HCT116 (cell line): ENCODE data around the gene ERBB4. TPM values are rescaled to one million over a fixed set of nuclear protein-coding genes. Genes with fewer than 3 reads are reported as not detected.

ENCODE experiments used
- ATAC-seq: fragments of 200-7000 bp; cut with Tn5 transposase; 2 replicates; pipeline ENCODE4 v1.9.1; 2020; ENCODE audit warnings: mild to moderate bottlenecking, moderate library complexity
- BruUV-seq: library from RNA; stranded (reverse); fragments of 400-500 nt; replicated peaks from 2 replicates; lab custom pipeline; 2021; lab: Mats Ljungman, UMichigan
- CTCF ChIA-PET: fragments of 300-600 bp; sonication (Branson Sonifier 250); formaldehyde crosslinking; loops from one replicate; lab custom pipeline; 2021; ENCODE audit warnings: antibody characterized with exemption; lab: Charles Lee
- POLR2A ChIA-PET: fragments of 300-600, 350-600 bp; sonication (Branson Sonifier 250); formaldehyde crosslinking; loops from one replicate; lab custom pipeline; 2021; ENCODE audit warnings: antibody characterized with exemption; lab: Charles Lee
- RAD21 ChIA-PET, 2 experiments: fragments of 300-600 bp; sonication (Branson Sonifier 250); formaldehyde crosslinking; loops; one replicate each; lab custom pipeline; 2023; ENCODE audit warnings: low total read pairs in 2 of 2; ENCODE audit not compliant: uncharacterized antibody in 2 of 2, unreplicated experiment in 2 of 2, low non-redundant PET in 1 of 2; lab: Charles Lee
- DNase-seq: peaks from one replicate; pipeline ENCODE4 v3.0.0-alpha.2; 2010; ENCODE audit warnings: low read depth, low spot score
- H2AFZ ChIP-seq: fragments of 200-600 bp; shearing (Covaris generic), sonication (generic); 2 replicates; pipeline ENCODE4 v1.6.1; 2017; ENCODE audit warnings: low read depth, mixed run types, mixed read lengths, antibody characterized with exemption, low read length; ENCODE audit not compliant: poor library complexity, severe bottlenecking
- H3K27ac ChIP-seq: 2 replicates; pipeline ENCODE4 v1.5.1; 2012; ENCODE audit warnings: low read depth, low read length
- H3K27me3 ChIP-seq: fragments of 200-600 bp; sonication (generic); 2 replicates; pipeline ENCODE4 v1.6.1; 2016; ENCODE audit warnings: mixed run types, low read length, mixed read lengths; ENCODE audit not compliant: insufficient read depth
- H3K36me3 ChIP-seq, 2 experiments: fragments of 200-500 bp in 1 of 2; fragments of 200-600 bp in 1 of 2; sonication (Bioruptor generic) in 1 of 2; sonication (generic) in 1 of 2; 2 replicates each; pipeline versions ENCODE4 v1.5.1 to v1.6.1; 2014 to 2016; ENCODE audit warnings: low read length in 2 of 2, inconsistent platforms in 1 of 2, mixed read lengths in 1 of 2, mixed run types in 1 of 2; ENCODE audit not compliant: insufficient read depth in 2 of 2, control insufficient read depth in 1 of 2
- H3K4me1 ChIP-seq, 2 experiments: fragments of 200-600 bp in 1 of 2; sonication (generic) in 1 of 2; 2 replicates each; pipeline versions ENCODE4 v1.5.1 to v1.6.1; 2012 to 2017; ENCODE audit warnings: low read length in 2 of 2, inconsistent platforms in 1 of 2, mild to moderate bottlenecking in 1 of 2, mixed read lengths in 1 of 2, mixed run types in 1 of 2, moderate library complexity in 1 of 2; ENCODE audit not compliant: insufficient read depth in 2 of 2, control insufficient read depth in 1 of 2
- H3K4me2 ChIP-seq: fragments of 200-600 bp; sonication (generic); 2 replicates; pipeline ENCODE4 v1.6.1; 2017; ENCODE audit warnings: mixed run types, low read length, mixed read lengths
- H3K4me3 ChIP-seq, 2 experiments: fragments of 200-600 bp in 1 of 2; sonication (generic) in 1 of 2; replicated peaks in 1 of 2; 2 replicates each; pipeline ENCODE4 v1.5.1; 2011 to 2016; ENCODE audit warnings: low read length in 2 of 2, control low read depth in 1 of 2, low read depth in 1 of 2, mild to moderate bottlenecking in 1 of 2, mixed read lengths in 1 of 2, mixed run types in 1 of 2
- H3K79me2 ChIP-seq: fragments of 200-600 bp; sonication (generic); 2 replicates; pipeline ENCODE4 v1.6.1; 2017; ENCODE audit warnings: mild to moderate bottlenecking, mixed run types, low read length, moderate library complexity, mixed read lengths; ENCODE audit not compliant: insufficient read depth
- H3K9ac ChIP-seq: fragments of 200-600 bp; sonication (generic); 2 replicates; pipeline ENCODE4 v1.6.1; 2016; ENCODE audit warnings: low read length, mixed read lengths
- H3K9me2 ChIP-seq: fragments of 200-600 bp; sonication (generic), shearing (Covaris generic); 2 replicates; pipeline ENCODE4 v1.6.1; 2017; ENCODE audit warnings: mixed run types, mild to moderate bottlenecking, moderate library complexity; ENCODE audit not compliant: insufficient read depth
- H3K9me3 ChIP-seq, 2 experiments: fragments of 200-500 bp in 1 of 2; fragments of 200-600 bp in 1 of 2; sonication (Bioruptor generic) in 1 of 2; sonication (generic) in 1 of 2; 2 replicates each; pipeline ENCODE4 v1.6.1; 2014 to 2017; ENCODE audit warnings: low read length in 2 of 2, mixed read lengths in 2 of 2, inconsistent platforms in 1 of 2, low read depth in 1 of 2, mild to moderate bottlenecking in 1 of 2, mixed run types in 1 of 2, moderate library complexity in 1 of 2; ENCODE audit not compliant: control insufficient read depth in 1 of 2, insufficient read depth in 1 of 2
- H4K20me1 ChIP-seq: fragments of 200-600 bp; sonication (generic), shearing (Covaris generic); 2 replicates; pipeline ENCODE4 v1.6.1; 2017; ENCODE audit warnings: mixed run types, mild to moderate bottlenecking, moderate library complexity; ENCODE audit not compliant: insufficient read depth
- CBX3 ChIP-seq: IDR thresholded peaks from 2 replicates; pipeline ENCODE4 v1.6.1; 2012; ENCODE audit warnings: low read depth
- CEBPB ChIP-seq: IDR thresholded peaks from 2 replicates; pipeline ENCODE4 v1.6.1; 2012; ENCODE audit warnings: low read depth
- EGR1 ChIP-seq: IDR thresholded peaks from 2 replicates; pipeline ENCODE4 v1.6.1; 2012; ENCODE audit warnings: low read depth
- ELF1 ChIP-seq: IDR thresholded peaks from 2 replicates; pipeline ENCODE4 v1.6.1; 2012; ENCODE audit warnings: low read depth, borderline replicate concordance
- EZH2 ChIP-seq: fragments of 200-600 bp; sonication (generic); IDR thresholded peaks from 2 replicates; pipeline ENCODE4 v1.6.1; 2017; ENCODE audit warnings: antibody characterized with exemption, mixed run types
- EZH2phosphoT487 ChIP-seq: fragments of 200-600 bp; IDR thresholded peaks from 2 replicates; pipeline ENCODE4 v1.6.1; 2018; ENCODE audit warnings: antibody characterized with exemption, borderline replicate concordance
- FOSL1 ChIP-seq: IDR thresholded peaks from 2 replicates; pipeline ENCODE4 v1.6.1; 2012; ENCODE audit warnings: low read depth
- JUND ChIP-seq: IDR thresholded peaks from 2 replicates; pipeline ENCODE4 v1.6.1; 2012
- POLR2AphosphoS5 ChIP-seq: IDR thresholded peaks from 2 replicates; pipeline ENCODE4 v1.6.1; 2011; ENCODE audit warnings: mild to moderate bottlenecking, low read depth, low read length, moderate library complexity
- SIN3A ChIP-seq: IDR thresholded peaks from 2 replicates; pipeline ENCODE4 v1.6.1; 2012; ENCODE audit warnings: low read depth
- SP1 ChIP-seq: IDR thresholded peaks from 2 replicates; pipeline ENCODE4 v1.6.1; 2012; ENCODE audit warnings: low read depth
- SRF ChIP-seq: IDR thresholded peaks from 2 replicates; pipeline ENCODE4 v1.6.1; 2012; ENCODE audit warnings: low read depth
- YY1 ChIP-seq: IDR thresholded peaks from 2 replicates; pipeline ENCODE4 v1.6.1; 2011; ENCODE audit warnings: low read length, low read depth, moderate library complexity, mild to moderate bottlenecking; ENCODE audit not compliant: insufficient replicate concordance; ENCODE audit errors: extremely low read depth
- ZNF274 ChIP-seq: fragments of 200-500 bp; sonication (Bioruptor generic); IDR thresholded peaks from 2 replicates; pipeline ENCODE4 v1.6.1; 2014; ENCODE audit warnings: mild to moderate bottlenecking, low read depth, low read length, inconsistent platforms
- intact Hi-C: fragments of 100-400 bp; cut with micrococcal nuclease; formaldehyde crosslinking; loops from 2 replicates; pipeline ENCODE4 v1.10.0; 2022
- total RNA-seq: library from RNA; stranded (reverse); gene quantifications from one replicate; pipeline ENCODE4 v1.2.1, GENCODE V29; 2021; ENCODE audit not compliant: unreplicated experiment
- TF ChIP-seq, protein P1 (sequence below): IDR thresholded peaks from 2 replicates; pipeline ENCODE4 v1.6.1; 2012
- TF ChIP-seq, protein P2 (sequence below): IDR thresholded peaks from 2 replicates; pipeline ENCODE4 v1.6.1; 2012; ENCODE audit warnings: low read depth
- TF ChIP-seq, protein P3 (sequence below): IDR thresholded peaks from 2 replicates; pipeline ENCODE4 v1.6.1; 2012
- TF ChIP-seq, protein P4 (sequence below), 3 experiments: fragments of 200-600 bp in 1 of 3; sonication (generic) in 1 of 3; IDR thresholded peaks in 2 of 3; conservative IDR thresholded peaks in 1 of 3; 2 replicates each; pipeline ENCODE4 v1.5.1; 2012 to 2017; ENCODE audit warnings: low read depth in 2 of 3, low read length in 2 of 3, antibody characterized with exemption in 1 of 3, borderline replicate concordance in 1 of 3, control low read depth in 1 of 3, mild to moderate bottlenecking in 1 of 3, mixed read lengths in 1 of 3, mixed run types in 1 of 3, moderate library complexity in 1 of 3; ENCODE audit not compliant: insufficient read depth in 1 of 3

Gene ERBB4
- total RNA-seq, 1 experiment from 2014 or later: 0.10 TPM

DNA sequence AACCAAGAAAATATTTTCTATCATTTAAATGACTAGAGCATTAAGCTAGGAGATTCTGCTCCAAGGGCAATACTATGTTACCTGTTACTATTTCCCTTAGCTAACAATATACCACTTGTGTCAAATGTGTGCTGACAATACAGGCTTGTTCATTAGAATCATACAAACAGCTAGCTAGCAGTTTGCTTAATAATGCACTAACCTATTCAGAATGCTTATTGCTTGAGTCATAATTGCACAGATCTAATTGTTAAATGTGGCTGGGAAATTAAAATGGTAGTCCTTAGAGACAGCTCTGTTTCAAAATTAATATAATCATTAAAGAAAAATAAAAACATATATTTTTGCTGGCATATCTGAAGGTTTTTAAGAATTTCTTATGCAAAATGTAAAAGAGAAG lies 344.2 kb downstream of the ERBB4 start (continued):
- TF ChIP-seq EGR1: no peak

DNA sequence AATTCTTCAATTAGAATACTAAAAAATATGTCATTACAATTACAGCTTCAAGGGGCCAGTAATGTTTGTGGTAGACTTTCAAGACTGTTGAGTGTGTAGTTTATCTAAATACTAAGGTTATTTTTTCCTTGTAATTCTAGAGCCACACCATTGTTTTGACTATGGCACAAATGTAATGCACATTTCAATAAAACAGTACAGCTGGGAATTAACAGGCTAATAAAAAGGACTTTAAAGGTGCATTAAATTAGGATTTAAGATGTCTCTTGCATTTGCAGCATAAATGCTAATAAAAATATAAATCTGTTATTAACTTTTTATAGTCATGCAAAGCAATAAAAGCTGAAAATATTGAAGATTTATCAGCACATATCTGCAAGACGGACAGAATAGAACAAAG lies 344.8 kb downstream of the ERBB4 start:
- DNase-seq (no peak), ATAC-seq (no peak)
- ChIA-PET CTCF (interaction anchor here (1.6 kb wide), 1 partner anchor 16 kb away, joined by 3 read pairs; no protein-coding TSS in a partner anchor), RAD21 (no interaction called here), POLR2A (no interaction called here)
- Histone ChIP-seq H3K9me3 (no peaks in the 10 kb centered on the region), H3K9me2 (no peaks in the 10 kb centered on the region), H3K79me2 (no peaks in the 10 kb centered on the region), H3K27ac (no peak overlapping the region), H3K4me3 (no peak overlapping the region), H3K4me1 (no peaks in the 10 kb centered on the region), H4K20me1 (no peaks in the 10 kb centered on the region), H3K27me3 (no peaks in the 10 kb centered on the region), H3K9ac (no peak overlapping the region), H3K4me2 (no peak overlapping the region), H2AFZ (no peak overlapping the region), H3K36me3 (no peaks in the 10 kb centered on the region)
- intact Hi-C loops: no loop called here
- TF ChIP-seq, protein P1, sequence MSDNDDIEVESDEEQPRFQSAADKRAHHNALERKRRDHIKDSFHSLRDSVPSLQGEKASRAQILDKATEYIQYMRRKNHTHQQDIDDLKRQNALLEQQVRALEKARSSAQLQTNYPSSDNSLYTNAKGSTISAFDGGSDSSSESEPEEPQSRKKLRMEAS: no peak
- TF ChIP-seq, protein P2, sequence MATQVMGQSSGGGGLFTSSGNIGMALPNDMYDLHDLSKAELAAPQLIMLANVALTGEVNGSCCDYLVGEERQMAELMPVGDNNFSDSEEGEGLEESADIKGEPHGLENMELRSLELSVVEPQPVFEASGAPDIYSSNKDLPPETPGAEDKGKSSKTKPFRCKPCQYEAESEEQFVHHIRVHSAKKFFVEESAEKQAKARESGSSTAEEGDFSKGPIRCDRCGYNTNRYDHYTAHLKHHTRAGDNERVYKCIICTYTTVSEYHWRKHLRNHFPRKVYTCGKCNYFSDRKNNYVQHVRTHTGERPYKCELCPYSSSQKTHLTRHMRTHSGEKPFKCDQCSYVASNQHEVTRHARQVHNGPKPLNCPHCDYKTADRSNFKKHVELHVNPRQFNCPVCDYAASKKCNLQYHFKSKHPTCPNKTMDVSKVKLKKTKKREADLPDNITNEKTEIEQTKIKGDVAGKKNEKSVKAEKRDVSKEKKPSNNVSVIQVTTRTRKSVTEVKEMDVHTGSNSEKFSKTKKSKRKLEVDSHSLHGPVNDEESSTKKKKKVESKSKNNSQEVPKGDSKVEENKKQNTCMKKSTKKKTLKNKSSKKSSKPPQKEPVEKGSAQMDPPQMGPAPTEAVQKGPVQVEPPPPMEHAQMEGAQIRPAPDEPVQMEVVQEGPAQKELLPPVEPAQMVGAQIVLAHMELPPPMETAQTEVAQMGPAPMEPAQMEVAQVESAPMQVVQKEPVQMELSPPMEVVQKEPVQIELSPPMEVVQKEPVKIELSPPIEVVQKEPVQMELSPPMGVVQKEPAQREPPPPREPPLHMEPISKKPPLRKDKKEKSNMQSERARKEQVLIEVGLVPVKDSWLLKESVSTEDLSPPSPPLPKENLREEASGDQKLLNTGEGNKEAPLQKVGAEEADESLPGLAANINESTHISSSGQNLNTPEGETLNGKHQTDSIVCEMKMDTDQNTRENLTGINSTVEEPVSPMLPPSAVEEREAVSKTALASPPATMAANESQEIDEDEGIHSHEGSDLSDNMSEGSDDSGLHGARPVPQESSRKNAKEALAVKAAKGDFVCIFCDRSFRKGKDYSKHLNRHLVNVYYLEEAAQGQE: no peak
- TF ChIP-seq, protein P3, sequence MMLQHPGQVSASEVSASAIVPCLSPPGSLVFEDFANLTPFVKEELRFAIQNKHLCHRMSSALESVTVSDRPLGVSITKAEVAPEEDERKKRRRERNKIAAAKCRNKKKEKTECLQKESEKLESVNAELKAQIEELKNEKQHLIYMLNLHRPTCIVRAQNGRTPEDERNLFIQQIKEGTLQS: no peak
- TF ChIP-seq EZH2phosphoT487 (no peak), POLR2AphosphoS5 (no peak), SP1 (no peak), EZH2 (no peak), SRF (no peak), SIN3A (no peak), FOSL1 (no peak), ZNF274 (no peak), CEBPB (no peak), YY1 (no peak), JUND (no peak), CBX3 (no peak), EGR1 (no peak), ELF1 (no peak)
- TF ChIP-seq, protein P4, sequence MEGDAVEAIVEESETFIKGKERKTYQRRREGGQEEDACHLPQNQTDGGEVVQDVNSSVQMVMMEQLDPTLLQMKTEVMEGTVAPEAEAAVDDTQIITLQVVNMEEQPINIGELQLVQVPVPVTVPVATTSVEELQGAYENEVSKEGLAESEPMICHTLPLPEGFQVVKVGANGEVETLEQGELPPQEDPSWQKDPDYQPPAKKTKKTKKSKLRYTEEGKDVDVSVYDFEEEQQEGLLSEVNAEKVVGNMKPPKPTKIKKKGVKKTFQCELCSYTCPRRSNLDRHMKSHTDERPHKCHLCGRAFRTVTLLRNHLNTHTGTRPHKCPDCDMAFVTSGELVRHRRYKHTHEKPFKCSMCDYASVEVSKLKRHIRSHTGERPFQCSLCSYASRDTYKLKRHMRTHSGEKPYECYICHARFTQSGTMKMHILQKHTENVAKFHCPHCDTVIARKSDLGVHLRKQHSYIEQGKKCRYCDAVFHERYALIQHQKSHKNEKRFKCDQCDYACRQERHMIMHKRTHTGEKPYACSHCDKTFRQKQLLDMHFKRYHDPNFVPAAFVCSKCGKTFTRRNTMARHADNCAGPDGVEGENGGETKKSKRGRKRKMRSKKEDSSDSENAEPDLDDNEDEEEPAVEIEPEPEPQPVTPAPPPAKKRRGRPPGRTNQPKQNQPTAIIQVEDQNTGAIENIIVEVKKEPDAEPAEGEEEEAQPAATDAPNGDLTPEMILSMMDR (IDR thresholded peaks at IDR 0.05 in 2 of 3, conservative IDR thresholded peaks at IDR 0.05 in 1 of 3; ENCODE audit: borderline replicate concordance in 1 of 3, insufficient read depth in 1 of 3, low read depth in 2 of 3, low read length in 2 of 3): no peak
- BruUV-seq: no TSS peak
